PC-3 (cell line): Measurements from ENCODE around the gene DPH7.
"Not testable (repeated sequence)": the region's sequence is repeated elsewhere in the genome, so short reads cannot be mapped to it uniquely, and the experiment has no call there.

Source experiments
- EZH2 ChIP-seq: fragments of 300-600 bp; sonication (generic); IDR thresholded peaks from one replicate; pipeline ENCODE4 v1.6.1; 2017; ENCODE audit warnings: antibody characterized with exemption, mild to moderate bottlenecking, low read length; ENCODE audit not compliant: unreplicated experiment
- EZH2phosphoT487 ChIP-seq: fragments of 300-600 bp; sonication (generic); IDR thresholded peaks from 2 replicates; pipeline ENCODE4 v1.6.1; 2018; ENCODE audit warnings: mild to moderate bottlenecking, antibody characterized with exemption, low read length, borderline replicate concordance
- TF ChIP-seq, protein P1 (sequence below): fragments of 300-600 bp; sonication (generic); conservative IDR thresholded peaks from 2 replicates; pipeline ENCODE4 v1.5.1; 2017; ENCODE audit warnings: antibody characterized with exemption, low read depth, mild to moderate bottlenecking, low read length

DNA sequence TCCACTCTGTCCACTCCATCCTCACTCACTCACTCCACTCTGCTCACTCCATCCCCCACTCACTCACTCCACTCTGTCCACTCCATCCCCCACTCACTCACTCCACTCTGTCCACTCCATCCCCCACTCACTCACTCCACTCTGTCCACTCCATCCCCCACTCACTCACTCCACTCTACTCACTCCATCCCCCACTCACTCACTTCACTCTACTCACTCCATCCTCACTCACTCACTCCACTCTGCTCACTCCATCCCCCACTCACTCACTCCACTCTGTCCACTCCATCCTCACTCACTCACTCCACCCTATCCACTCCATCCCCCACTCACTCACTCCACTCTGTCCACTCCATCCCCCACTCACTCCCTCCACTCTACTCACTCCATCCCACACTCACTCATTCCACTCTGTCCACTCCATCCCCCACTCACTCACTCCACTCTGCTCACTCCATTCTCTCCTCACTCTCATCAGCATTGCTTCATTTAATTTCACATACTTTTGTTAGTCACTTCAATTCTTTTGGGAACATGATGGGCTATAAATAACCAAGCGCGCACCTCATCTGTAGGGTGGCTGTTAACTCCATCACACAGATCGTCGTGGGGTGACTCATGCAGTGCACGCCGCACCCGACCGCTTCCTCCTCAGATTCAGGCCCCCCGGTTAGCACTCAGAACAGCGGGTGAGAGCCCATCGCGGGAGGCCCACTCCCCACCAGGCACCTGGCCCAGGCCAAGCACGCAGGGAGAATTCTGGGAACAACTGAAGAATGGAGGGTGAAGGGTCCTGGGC, 59.9 kb downstream of the DPH7 start:
- TF ChIP-seq, protein P1, sequence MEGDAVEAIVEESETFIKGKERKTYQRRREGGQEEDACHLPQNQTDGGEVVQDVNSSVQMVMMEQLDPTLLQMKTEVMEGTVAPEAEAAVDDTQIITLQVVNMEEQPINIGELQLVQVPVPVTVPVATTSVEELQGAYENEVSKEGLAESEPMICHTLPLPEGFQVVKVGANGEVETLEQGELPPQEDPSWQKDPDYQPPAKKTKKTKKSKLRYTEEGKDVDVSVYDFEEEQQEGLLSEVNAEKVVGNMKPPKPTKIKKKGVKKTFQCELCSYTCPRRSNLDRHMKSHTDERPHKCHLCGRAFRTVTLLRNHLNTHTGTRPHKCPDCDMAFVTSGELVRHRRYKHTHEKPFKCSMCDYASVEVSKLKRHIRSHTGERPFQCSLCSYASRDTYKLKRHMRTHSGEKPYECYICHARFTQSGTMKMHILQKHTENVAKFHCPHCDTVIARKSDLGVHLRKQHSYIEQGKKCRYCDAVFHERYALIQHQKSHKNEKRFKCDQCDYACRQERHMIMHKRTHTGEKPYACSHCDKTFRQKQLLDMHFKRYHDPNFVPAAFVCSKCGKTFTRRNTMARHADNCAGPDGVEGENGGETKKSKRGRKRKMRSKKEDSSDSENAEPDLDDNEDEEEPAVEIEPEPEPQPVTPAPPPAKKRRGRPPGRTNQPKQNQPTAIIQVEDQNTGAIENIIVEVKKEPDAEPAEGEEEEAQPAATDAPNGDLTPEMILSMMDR, result not testable (repeated sequence)
- not testable (repeated sequence) for TF ChIP-seq EZH2phosphoT487, EZH2
